HG02870 (cell line): ENCODE results near the gene SRP9.

ENCODE experiments used
- ATAC-seq: cut with Tn5 transposase; IDR thresholded peaks from one replicate; pipeline ENCODE4 v1.9.1; 2021; ENCODE audit warnings: mild to moderate bottlenecking, moderate library complexity; ENCODE audit not compliant: unreplicated experiment

SRP9 gene, protein sequence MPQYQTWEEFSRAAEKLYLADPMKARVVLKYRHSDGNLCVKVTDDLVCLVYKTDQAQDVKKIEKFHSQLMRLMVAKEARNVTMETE

DNA sequence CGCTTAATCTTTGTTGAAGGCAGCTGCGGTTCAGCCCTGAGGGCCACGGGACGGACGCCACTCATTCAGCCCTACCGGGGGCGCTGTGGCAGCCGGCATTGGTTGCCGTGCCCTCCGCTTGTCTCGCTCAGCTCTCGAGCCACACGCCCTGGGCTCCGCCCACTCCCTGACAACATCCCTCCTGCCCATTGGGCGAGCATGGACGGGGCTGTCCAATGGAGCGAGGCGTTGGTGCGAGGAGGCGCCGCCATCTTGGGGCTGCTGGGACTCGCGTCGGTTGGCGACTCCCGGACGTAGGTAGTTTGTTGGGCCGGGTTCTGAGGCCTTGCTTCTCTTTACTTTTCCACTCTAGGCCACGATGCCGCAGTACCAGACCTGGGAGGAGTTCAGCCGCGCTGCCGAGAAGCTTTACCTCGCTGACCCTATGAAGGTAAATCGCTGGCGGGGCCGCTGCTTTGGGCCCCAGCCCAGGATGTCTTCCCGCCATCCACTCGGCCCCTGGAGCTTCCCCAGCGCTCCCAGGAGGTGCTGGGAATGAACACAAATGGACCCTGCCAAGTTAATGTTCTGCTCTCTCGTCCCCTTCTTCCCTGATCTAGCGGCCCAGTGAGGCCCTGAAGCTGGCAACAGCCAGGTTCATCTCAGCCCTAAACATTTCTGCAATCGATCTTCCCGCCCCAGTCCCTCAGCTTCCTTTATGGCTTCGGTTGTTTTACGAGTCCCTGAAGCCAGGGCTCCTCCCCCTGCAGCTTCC, at the start of gene SRP9:
Gene SRP9, plus strand, starts transcription at position 244 of the 754 bp plus-strand sequence. Its CDS starts 115 bp downstream, at position 359.
- ATAC-seq, result peak; percentile 98

DNA sequence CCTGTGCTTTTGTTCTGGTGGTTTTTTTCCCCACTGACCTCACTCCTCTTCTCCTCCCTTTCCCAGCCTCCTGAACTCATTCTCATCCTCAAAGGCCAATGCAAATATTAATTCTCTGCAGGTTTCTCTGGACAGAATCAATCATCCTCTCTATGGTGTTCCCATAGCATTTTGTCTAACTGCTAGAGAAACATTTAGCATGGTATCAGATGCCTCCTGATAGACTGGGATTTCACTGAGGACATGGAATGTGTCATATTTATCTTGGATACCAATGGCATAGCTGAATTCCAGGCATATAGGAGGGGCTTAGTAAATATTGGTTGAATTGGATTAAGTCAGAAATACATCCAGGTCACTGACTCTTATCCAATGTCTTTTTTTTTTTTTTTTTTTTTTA, 46.1 kb upstream of the SRP9 start:
- no peak for ATAC-seq

DNA sequence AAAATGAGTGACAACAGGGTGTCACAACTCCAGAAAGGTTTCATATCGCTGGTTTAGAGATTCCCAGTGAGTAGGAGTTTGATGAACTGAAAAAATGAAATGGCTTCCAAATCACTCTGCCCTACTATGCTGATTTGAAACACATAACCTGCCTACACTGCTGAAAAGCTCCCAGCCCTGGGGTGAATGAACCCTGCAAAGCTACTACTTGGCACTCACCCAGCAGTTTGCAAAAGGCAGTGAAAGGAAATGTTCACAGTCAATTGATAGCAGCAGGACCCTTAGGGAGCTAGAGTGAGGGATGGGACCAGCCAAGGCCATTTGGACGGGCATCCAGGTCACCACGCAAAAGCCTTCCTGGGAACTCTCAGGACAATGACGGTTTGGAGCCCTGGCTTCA, 44.4 kb upstream of the SRP9 start:
- no peak for ATAC-seq

DNA sequence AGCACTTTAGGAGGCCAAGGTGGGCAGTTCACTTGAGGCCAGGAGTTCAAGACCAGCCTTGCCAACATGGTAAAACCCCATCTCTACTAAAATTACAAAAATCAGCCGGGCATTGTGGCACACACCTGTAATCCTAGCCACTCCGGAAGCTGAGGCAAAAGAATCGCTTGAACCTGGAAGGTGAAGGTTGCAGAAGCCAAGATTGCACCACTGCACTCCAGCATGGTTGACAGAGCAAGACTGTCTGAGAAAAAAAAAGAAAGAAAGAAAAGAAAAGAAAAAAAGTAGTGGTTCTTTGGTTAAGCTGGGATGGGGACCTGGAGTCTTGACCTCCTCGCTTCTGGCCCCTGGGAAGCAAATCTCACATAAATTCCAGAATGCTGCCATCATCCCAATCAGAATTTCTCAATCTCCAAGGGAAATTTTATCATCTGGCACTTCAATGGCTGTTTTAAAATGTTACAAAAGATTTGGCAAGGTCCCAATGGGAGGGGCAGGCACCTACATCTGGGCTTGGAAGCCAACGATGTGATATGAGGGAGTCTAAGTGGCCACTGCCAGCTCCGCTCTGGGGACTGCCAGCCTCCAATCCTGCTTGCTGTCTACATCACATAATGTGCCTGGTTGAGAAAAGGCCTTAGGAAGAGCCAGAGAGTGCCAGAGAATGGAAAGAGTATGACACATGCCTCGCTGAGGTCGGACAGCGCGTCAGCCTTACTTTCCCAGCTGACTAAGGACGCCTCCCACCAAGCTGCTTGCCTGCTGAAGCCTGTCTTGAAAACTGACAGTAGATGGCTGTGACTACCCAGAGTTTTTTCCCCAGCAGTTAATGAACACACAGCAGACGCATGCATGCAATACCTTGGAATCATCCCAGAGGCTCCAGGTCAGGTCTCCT, 42.1 kb upstream of the SRP9 start:
- ATAC-seq, result no peak

DNA sequence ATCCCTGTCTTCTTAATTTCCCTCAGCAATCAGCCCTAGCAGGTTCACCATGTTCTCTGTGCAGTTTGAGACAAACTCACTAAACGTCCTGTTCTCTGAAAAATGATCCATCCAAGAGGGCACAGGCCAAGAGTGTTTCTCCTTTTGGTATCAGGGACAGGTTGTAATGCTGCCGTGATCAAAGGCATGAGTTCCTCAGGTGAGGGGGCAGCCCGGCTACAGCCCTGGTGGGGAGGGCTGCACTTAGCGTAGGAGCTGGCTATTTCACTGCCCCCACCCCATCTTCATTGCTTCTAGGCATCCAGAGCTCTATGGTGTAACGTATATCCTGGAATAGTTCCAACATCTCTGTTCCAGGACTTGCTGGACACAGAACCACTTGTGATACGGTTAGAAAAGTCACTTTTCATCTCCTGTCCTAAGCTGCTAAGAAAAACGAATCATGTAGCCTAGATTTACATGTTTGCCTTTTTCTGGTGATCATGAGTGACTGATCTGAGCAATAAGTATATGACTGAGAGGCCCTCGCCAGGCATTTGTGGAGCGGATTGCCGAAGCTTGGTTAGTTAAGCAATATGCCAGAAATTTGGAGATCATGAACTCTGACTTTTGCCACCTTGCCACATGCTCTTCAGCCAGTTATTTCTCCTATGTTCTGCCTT, 41.1 kb upstream of the SRP9 start:
- no peak for ATAC-seq

DNA sequence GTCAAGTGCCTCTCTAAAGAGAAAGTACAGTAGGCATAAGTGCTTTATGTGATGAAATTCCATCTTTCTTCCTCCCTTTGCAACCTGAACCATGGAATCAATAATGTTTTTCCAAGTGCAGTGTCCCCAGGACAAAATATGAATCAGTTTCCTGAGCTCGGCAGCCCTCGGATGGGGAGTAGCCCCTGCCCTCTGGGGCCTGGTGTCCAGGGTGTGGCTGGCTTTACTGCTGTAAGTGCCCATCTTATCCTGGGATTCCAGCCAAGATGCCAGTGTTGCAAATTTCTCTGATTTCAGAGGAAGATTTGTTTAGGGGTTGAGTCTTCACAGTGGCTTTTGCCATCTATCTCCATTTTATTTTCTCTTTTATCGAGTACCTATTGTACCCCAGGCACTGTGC, 40.5 kb upstream of the SRP9 start:
- ATAC-seq, result no peak

DNA sequence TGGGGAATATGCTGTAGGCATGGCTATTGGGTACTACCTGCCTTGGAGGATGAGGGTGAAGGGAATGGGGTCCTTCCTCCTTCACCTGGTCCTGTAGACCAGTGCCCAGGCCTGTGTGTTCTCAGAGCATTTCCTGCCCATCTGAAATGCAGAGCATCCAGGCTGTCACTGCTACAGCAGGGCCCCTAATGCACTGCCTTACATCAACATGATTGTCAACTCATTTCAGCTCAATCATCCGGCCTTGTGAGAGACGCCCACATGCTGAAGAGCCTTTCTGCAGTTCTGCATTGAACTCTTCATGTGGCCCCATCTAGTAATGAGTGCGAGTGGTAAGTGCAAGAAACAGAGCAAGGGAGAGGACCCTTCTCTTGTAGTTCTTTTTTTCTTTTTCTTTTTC, 39.8 kb upstream of the SRP9 start:
- no peak for ATAC-seq

DNA sequence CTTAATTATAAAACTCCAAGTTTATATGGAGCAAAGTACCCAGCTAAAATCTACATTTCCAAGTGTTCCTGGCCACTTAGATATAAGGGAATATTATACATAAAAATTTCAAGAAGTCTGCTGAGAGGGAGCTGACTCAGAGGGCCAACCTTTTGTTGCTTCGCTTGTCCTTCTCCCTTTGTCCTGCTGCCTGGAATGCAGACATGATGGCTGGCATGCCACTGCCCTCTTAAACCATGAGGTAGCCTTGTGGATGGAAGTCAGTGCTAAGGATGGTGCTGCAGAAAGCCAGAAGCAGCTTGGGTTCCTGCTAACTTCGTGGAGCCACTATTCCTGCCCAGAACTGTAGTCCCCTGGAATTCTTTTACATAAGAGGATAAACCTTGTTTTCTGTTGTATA, 38.9 kb upstream of the SRP9 start:
- no peak for ATAC-seq

DNA sequence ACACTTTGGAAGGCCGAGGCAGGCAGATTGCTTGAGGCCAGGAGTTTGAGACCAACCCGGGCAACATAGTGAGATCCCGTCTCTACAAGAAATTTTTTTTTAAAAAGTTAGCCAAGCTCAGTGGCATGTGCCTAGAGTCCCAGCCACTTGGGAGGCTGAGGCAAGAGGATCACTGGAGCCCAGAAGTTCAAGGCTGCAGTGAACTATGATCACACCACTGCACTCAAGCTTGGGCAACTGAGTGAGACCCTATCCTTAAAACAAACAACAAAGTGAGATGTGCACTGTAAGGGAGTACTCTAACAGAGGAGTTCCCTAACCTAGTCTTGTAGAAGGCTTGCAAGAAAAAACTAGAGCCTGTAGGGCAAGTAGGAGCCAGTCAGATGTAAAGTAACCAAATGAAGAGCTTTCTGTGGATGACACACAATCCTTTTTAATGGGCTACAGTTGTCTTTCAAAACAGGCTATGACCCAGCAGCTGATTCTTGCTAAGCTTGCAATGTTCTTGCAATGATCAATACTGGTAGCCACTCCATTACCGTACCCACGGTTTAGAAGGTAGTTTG, 38.0 kb upstream of the SRP9 start:
- ATAC-seq, result no peak

DNA sequence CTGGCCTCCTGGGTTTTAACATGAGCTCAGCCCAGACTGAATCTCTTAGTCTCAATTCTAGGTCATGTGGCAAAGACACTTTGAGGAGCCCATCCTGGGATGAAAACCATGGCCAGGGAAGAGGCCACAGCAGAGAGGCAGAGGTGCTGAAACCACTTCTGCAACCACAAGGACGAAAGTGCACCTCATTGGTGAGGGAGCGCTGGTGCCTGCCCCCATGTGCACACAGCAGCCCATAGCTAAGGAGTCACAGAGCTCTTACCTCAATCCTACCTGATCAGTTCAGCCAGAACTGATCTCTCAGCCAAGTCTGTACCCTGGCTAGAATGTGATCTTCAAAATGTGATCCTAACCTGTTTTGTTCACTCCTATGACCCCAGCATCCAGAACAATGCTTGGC, 32.9 kb upstream of the SRP9 start:
- ATAC-seq, result no peak

DNA sequence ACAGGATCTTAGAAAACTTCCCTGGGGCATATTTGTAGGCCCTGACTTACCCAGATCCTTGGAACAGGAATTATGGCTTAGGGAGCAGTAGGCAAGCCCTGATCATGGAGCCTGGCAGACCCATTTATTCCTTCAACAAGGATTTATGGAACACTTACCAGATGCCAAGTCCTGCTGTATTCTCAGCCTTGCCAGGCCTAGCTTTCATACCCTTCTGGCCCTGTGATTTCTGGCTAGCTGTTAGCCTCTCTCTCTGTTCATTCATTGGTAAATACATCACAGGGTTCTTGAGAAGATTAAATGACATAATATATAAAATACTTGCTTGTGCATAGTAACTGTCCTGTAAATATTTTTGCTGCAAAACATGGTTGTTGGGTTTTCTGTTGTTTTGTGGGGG, 32.4 kb upstream of the SRP9 start:
- ATAC-seq, result no peak

DNA sequence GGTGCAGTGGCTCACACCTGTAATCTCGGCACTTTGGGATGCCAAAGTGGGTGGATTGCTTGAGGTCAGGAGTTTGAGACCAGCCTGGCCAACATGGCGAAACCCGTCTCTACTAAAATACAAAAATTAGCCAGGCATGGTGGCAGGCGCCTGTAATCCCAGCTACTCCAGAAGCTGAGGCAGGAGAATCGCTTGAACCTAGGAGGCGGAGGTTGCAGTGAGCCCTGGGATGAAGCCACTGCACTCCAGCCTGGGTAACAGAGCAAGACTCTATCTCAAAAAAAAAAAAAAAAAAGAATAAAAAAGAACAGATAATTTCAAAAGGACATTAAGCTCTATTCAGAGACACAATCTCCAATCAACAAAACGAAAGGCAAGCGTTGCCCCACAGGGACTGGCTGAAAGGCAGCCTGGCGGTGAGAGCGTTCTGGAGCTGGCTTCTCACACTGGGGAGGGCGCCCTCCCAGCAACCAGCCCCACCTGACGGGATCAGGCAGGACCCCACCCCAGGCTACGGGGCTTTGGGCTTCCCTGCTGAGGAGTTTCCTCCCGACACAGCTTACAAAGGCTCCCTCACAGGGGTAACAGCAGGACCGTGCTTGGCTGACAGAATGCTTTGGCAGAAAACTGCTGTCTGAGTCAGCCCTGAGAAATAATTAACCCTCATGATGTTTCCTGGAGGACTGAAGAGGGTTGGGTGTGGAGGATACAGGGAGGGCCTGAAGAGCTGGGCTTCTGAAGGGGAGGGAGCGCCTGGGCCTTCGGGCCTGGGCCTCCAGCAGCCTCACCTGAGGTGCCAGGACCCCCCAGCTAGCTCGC, 31.1 kb upstream of the SRP9 start:
- ATAC-seq, result no peak

DNA sequence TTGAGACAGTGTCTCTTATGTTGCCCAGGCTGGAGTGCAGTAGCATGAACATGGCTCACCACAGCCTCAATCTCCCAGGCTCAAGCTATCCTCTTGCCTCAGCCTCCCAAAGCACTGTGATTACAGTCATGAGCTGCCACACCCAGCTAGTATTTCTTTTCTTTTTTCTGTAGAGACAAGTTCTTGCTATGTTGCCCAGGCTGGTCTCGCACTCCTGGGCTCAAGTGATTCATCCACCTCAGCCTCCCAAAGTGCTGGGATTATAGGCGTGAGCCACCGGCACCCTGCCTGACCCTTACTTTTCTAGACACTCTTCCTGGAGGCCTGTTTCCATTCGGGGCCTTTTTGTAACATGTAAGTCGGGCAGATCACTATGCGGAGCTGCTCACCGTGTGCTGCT, 30.1 kb upstream of the SRP9 start:
- ATAC-seq, result no peak

DNA sequence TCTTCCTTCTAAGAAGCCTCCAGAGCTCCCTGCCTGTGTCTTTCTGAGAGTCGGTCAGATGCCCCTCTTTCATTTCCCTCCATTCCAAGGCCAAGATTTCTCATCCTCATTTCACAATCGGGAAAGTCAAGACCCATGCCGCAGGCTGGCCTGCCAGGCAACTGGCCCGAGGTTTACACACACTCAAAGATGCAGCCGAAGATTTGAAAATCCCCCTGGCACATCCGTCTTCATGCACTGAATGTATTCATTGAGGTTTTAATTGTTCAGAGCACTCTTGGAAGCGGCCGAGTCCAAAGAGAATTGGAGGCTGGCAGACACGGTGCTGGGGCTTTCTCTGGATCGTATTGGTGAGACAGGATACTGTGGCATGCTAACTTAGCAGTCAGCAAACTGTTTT, 29.1 kb upstream of the SRP9 start:
- no peak for ATAC-seq

DNA sequence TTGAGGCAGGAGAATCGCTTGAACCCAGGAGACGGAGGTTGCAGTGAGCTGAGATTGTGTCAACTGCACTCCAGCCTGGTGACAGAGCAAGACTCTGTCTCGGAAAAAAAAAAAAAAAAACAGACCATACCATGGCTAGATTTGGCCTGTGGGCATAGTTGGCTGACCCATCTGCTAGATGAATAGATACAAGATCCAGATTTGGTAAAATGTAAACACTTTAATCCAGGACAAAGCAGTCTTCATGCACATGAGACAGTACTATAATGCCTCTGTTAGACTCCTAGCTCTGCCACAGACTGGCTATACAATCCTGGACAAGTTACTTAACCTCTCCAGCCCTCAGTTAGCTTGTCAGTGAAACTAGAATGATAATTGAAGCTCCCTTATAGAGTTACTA, 27.9 kb upstream of the SRP9 start:
- no peak for ATAC-seq

DNA sequence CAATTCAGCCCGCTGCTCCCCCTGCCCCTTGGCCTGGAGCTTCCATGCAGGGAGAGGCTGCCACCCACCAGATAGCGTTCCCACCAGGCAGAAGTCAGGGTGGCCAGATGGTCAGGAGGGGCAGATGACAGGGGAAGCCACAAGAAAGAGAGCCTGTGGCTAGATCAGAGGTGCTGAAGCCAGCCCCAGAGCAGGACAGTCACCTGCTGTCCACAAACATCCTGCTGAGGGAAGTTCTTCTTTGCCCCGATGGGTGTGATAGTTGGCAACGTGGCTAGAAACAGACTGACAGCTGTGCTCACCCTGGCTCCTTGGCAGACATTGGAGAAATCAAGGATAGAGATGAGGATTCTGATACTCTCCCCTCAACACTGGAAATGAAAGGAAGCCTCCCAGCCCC, 27.2 kb upstream of the SRP9 start:
- no peak for ATAC-seq

DNA sequence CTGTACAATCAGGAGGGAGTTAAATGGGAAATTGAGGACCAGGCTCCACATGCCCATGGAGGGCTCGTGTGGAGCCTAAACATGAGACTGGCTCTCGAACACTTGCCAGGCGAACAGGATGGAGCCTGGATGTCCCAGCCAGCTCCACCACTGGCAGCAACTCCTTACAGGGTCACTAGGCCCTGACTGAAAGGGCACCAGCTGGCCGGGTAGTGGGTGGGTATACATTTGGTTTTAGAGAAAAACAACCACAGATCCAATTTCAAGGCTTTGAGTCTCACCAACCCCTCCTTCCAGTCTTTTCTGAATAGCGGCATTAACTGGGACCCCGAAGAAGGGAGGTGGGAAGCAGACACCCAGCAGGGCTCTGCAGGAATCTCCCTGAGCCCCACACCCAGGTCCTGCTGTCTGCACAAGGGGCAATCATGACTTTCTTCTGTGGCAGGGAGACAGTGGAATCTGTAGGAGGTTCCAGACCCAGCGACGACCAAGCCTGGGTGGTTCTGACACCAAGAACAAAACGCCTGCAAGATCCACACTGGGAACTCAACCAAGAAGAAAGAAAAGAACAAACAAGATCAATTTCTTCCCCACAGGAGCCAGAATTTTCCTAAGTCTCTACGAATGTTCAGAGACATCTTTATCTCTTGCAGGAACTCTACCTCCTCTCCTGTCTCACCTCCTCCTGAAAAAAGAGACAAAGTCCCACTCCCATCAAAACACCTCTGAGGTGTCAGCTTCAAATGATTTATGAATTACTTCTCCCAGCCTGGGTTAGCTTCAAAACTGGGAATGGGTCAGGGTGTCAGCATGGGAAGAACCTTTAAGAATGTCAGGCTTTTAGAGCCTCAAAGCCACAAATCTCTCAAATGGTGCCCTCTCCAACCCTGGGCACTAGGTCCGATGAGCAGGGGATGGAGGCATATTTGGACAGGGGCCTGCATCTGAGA, 26.5 kb upstream of the SRP9 start:
- ATAC-seq, result no peak

DNA sequence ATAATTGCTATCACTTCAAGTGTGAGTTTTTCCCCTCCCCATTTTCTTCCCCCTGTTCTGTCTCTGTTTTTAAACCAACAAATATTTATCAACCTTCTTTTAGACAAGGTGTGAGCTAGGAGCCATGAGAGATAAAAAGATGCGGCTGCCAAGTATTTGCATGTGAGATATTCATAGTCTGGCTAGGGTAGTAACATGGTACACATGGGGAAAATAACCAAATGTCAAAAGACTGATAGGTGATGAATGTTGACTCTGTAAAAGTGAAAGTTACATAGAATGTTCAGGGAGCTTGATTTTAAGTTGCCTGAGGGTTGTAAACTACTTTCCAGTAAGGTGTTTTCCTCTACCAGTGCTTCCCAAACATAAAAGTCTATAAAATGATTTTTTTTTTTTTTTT, 25.4 kb upstream of the SRP9 start:
- ATAC-seq, result no peak

DNA sequence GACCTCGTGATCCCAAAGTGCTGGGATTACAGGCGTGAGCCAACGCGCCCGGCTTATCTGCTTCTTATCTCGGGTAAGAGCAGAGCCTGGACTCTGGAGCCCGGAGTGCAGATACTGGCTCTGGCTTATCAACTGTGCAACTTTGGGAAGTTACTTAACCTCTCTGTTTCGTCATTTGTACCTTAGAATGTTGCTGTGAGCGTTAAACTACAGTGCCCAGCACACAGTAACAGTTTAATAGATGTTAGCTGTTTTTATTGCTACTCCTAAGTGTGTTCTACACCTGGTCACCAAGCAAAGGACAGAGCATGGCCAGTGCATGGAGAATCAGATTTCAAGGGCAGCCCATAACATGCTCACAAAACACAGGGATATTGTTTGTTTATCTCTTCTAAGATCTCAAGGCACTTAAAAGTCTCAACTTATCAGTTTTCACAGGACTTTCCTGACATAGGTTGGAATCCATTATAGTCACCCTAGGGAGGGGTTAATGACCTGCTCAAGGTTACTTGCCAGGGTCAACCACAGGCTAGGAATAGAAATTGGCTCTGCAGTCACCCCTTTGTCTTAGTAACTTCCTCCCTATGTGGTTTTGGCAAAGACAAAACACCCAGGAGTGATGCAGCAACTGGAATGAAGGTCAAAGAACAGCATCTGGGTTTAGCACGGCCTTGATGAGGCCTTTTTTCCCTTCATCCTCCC, 22.5 kb upstream of the SRP9 start:
- no peak for ATAC-seq
